NCI-H2196 treated with DMSO at 0.1 percent for 48 hours (cell line): ENCODE data around the gene NUAK1.

Source experiments
- DNase-seq: peaks from one replicate; lab custom pipeline; 2025; ENCODE audit not compliant: unreplicated experiment; lab: John Stamatoyannopoulos, UW

Gene NUAK1

DNA sequence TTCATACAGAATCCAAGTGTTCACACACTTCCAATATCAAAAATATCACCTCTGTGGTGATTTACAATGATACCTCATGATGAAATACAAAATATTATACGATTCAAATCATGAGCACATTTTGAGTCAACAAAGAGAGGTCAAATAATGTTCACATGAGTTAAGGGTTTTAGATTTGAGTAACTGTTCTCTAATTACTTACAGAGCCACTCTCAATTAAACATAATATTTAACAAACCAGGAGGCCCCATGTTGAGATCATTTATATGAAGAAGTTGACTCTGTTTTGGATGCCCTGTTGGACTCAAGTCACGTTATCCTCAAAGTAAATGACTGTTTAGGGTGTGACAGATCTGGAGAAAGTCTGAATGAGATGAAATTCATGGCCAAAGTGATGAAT, 53.5 kb downstream of the NUAK1 start:
- DNase-seq: no peak

DNA sequence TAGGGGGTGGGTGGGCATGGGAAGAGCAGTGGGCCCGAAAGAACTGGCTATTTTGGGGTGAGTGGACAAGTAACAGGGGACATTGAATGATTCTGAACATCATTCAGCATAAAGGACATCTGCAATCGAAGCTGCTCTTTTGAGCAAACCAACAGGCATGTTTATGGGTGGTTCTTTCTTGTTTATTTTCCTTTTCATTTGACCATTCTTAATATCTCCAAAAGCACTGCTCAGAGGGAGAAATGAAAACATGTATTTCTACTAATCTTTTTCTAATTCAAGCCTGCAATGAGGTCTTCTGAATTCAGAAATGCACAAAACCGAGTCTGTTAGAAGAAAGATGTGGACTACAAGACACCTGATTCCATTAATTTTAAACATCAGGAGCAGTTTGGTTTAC, 54.0 kb downstream of the NUAK1 start:
- DNase-seq: no peak

DNA sequence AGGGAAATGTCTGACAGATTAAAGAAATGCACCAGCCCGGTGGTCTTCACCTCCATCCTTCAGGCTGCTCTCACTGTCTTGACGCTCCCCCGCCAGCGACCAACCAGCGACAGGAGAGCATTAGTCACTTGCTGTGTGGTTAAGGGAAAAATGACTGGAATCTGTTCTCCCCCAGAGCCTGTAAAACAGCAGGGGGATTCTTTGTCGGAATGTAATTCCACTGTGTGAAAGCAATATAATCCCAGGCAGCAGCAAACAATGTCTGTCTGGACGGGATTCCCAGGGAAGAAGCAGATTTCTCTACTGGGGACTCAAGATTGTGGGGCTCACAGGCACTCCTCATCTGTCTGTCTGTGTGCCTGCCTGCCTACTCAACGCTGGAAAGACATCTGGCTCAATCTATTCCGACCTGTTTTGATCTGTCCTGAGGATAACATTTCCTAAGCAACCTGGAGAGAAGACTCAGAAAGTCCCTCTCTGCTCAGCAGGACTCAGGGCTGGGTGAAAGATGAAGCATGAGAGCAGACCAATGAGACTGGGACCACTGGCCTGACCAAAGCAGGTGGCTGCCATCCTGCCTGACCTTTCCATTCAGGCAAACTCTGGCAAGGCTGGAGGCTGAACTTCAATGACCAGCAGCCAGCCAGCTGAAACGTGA, 54.6 kb downstream of the NUAK1 start:
- DNase-seq: no peak

DNA sequence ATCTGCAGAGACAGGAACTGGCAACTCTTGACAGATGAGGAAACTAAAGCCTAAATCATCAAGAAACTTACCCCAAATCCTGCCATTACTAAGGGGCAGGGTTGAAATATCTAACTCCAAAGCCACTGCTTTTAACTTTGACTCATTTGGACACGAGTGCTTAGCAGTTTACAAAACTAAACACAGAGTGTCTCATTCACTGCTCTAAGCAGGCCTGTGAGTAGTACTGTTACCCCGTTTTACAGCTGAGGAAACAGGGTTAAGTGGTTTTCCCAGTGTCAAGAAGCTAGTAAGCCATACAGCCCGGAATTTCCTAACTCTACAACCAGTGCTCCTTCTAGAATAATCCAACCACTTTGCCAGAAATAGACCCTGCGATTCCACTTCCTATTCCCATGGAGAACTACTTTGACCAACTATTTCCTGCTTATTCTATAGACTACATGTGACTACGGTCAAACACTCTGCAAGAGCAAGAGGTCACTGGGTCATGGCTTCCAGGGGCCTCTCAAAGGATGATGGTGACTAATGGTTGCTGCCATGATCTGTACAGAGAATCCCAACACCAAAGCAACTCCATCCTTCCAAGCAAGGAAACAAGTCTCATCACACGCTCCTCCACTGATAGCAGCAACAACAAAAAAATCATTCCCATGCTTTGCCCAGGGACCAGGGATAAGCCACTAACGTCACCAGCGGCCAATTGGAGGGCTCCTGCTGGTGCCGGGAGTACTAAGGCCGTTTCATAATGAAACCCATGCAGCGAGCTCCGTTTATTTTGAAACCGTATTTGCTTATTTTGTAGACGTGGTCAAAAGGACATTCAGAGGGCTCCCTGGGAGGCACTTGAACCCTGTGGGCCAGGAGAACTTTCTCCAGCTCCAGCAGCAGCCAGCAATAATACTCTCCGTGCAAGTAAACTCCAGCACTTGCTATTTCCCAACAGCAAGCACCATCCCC, 56.3 kb downstream of the NUAK1 start:
- no peak for DNase-seq

DNA sequence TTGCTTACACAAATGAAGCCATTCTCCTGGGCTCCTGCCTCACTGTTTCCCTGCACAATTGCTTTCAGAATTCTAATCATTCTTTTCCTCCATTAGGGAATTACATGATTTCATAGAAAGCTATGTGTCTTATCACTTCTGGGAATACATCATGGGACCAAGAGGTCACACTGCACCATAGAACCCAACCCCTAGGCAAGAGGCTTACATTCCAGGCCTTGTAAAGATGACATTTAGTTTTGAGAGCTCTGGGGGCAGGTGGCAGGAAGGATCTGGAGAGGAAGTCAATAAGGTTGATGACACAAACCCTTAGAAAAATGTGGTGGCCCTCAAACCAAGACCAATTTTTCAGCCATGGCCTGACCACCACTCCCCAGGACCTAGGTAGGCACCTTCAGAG, 57.1 kb downstream of the NUAK1 start:
- DNase-seq: no peak

DNA sequence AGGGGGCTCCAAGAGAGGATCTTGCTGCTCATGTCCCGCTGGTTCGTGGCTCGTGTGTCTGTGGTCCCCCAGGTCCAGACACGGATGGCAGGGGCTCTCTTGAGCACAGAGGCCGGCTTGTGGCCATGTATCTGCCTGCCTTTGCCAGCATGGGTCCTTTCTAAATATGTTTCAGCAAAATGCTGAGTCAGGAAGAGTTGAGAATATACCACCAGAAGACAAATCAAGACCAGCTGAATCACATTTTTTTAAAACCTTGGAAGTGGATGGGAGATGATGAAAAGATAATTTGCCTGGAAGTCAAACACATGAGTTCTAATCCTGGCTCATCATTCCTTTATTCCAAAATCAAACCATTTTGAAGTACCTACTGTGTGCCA, 58.0 kb downstream of the NUAK1 start:
- DNase-seq: no peak

DNA sequence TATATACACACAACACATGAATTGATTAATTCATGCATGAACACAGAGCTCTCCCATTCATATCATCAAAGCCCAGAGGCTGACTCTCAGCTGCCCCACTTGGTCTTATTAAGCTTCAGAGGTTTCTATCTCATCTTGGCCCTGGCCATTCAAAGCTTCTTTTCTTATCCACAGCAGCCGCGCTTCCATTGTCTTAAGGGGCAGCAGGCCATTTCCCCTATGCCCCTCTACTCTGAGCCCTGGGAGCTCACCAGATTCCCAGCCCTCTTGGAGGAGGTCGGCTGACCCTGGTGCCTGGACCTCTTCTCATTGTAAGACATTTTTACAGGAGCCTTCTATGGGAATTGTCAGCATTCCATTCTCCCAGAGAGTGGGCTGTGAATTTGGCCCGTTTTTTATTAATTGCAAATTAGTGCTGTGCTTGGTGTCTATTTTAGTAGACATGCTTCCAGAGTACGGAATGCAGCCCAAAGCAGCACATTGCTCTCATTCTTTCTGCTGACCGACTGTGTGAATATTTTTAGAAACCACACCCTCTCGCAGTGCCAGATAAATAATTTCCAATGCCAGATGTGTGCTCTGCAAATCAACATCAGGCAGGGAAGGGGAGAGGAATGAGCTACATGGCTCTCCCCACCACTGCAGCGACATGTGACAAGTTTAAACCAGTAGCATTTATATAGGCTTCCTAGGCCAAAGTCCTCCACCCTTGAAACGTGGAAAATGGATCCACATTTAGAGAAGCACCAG, 58.5 kb downstream of the NUAK1 start:
- DNase-seq: no peak

DNA sequence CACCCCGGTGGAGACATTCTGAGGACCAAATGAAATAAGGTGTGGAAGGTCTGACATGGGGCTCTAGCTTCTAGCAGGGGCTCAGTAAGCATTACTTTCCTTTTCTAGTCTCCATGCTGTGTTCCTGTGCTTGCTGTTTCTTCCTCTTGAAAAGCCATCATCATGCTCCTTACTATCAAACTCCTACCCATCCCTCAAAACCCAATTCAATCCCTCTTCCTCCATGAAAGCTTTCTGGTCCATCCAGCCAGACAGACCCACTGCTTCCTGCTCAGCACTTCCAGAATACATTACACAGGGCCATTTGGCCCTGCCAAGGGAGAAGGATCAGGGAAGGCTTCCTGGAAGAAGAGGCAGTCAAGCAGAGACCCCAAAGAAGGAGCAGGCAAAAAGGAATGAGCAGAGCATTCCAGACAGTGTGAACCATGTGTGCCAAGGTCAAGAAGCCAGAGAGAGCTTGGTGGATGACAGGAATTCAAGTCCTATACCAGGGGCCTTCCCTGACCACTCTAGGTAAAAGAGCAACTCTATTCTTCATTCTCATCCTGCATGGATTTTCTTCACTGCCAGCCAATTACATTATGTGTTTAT, 59.5 kb downstream of the NUAK1 start:
- no peak for DNase-seq

DNA sequence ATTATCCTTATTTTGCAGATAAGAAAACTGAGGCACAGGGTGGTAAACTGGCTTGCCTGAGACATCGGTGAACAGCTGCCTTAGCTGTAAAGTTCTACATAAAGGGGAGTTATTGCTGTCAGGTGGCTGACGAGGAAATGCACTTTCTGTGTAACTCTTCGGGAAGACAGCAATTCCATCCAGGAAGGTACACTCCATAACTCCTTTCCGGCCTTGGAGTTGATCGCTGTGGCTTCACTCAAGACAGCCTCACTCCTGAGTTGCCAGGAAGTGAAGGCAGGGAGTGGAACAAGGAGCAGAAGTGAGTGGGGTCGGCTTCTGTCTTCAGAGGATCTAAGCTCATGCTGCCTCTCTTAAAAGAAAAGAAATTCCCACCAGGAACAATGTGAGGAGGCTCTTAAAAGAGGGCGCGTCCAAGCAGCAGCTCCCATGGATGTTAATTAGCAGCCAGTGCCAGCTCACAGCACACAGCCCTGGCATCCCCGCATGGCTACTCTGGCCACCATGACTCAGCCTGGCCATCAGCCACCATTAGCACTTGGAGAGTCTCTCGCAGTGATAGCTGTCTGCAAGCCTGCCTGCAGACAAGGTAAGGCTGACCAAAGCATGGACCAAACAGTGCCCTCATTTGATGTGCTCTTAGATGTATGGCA, 60.3 kb downstream of the NUAK1 start:
- DNase-seq: peak; percentile 41

DNA sequence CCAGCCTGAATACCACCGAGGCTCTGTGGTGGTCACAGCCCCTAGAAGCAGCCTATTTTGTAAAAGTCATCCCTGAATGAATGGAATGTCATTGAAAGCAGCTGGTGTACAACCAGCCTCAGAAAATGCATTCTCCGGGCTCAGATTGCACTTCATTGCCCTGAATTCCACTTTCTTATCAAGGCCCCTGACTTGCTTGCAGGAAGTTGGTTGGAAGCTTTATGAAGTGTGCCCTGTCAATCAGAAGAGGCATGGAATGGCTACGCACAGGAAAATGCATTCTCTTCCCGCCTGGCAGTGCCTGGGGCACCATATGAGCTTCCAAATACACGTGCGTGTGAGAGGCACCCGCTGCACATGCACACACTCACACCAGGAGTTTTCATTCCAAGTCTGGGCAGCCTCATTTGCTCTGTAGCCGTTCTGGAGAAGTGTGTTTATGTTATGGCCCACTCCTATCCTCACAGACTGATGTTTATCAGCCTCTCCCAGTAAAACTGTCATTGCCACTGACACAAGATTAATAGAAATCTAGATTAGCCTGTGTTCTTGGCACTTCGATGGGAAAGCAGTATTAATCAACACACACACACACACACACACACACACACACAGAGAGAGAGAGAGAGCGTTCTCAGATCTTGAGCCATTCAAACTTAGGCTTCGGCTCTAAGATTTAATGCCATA, 63.9 kb downstream of the NUAK1 start:
- no peak for DNase-seq

DNA sequence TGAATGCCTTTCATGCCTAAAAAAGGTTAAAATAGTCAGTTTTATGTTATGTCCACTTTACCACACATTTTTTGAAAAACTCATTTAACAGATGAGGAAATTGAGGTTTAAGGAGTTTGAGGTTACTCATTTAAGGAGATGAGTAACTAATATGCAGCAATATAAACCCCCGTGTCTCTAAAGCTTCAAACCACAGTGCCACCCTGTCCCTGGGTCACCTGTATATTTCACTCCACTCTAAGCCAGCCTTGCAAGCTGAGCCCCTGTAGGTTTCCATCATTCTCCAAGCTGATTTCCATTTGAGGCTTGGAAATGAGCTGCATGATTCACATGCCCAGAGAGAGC, 64.4 kb downstream of the NUAK1 start:
- DNase-seq: no peak

DNA sequence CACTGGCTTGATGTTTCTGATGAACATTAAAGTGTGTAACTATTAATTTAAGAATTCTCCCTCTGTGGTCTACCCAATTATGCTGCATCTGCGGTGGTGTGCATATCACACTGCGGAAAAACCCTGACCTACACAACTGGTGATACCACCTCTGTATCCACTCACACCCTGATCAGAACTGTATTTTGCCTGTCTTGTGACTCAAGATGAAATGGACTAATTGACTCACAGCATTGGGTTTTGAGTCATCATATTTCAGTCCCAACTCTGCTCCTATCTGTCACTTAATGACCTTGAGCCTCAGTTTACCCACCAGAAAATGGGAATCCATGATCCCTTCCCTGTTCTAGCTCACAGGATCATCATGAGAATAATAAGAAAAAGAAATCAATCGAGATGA, 65.6 kb downstream of the NUAK1 start:
- no peak for DNase-seq

DNA sequence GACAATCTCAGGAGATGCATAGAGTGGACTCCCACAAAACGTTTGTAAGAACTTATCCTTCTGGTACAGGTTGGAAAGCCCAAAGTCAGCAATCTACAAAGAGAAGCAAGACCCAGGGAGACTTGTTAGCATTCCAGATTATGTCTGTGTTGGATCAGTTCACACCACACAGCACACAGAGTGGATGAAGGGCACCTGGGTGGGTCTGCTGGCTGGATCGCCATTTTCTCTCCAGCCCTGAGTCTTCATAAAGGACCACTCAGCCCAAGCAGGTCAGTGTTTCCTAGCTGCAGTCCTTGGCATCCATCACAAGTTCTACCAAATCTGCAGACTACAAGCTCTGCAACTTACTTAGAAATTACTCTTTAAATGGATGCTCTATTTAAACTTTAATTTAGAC, 66.0 kb downstream of the NUAK1 start:
- DNase-seq: no peak

DNA sequence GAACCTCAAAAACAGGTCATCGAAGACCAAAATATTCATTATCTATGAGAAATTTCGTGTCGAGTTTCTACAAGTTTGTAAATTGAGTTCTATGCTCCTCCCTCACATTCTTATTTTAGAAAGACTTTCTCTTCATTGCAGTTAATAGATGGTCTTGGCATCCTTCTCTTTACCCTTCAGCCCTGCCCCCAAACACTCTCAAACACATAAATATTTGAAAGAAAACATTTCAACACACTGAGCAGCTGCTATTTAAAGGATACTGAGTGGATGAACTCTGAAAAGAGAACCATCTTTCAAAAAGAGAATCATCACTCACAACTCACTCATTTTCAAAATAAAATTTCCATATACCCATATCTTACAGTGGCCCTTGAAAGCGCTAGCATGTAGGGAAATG, 67.1 kb downstream of the NUAK1 start:
- no peak for DNase-seq

DNA sequence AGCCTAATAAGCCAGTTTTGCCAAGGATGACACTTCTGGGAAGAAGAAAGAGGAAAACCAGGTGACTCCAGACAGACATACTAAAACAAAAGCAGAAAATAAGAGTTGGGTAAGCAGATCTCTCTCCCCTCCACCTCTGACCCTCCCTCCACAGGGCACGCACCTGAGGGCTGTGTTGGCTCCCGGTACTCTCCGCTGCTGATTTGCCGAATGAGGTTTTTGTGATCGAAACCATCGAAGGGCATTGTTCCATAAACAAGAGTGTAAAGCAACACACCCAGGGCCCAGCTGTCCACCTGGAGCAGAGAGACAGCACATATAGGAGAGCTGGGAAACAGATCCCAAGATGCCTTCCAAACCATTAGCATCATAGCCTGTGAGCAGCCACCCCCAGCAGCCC, 68.1 kb downstream of the NUAK1 start:
- DNase-seq: no peak

DNA sequence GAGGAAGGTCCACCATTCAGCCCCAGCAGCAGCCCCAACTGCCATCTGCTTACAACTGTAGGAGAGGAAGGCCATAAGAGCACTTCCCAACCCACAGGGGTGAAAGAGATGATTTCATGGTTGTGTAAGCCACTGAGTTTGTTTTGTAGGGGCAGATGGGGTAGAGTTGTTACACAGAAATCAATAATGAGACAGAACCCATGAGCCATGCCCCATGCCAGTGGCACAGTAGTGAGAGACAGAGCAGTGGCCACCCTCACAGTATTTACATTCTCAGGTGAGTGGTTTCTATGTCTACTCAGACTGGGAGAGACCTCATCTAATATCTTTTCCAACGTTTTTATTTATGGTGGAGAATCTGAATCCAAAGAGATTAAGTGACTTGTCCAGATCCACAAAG, 68.6 kb downstream of the NUAK1 start:
- DNase-seq: no peak

DNA sequence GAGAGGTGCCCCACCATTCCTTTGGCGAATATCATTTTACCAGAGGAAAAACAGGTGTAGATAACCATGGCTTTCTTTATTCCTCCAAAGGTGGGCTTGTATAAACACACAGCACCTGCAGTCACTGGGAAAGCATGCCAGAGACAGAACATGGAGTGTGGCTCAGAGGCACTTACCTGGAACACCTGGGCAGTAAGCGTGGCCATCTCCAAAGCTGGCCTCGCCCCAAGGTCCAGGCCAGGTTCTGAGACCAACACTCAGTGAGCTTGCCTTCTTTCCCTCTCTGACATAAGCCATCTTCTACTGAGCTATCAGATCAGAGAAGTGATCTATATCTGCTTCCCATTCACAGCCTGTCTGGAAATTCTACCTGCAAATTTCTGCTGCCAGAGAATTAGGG, 70.5 kb downstream of the NUAK1 start:
- DNase-seq: no peak

DNA sequence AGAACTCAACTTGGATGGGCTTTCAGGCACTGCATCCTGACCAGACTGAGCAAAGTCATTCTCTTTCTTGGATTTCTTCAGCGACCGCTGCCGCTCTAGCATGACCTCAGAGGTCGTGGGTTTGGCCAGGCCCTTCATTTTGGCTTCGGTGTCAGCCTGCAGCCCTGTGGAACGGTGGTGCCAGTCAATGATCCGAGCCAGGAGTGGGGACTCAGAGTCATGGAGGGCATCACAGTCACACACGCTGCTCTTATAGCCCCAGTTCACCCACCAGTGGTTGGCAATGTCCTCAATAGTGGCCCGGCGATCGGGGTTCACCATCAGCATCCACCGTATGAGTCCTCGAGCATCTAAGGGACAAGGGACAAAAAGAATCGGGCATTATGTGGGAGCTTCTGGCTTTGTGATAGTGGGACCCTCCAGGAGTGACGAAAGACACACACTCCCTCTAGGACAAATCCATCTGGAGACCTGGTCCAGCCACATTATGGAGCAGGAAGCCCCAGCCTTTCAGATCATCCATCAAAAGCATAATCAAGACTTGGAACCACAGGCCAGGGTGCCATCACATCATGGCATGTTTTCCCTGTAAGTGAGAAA, 71.0 kb downstream of the NUAK1 start:
- DNase-seq: no peak

DNA sequence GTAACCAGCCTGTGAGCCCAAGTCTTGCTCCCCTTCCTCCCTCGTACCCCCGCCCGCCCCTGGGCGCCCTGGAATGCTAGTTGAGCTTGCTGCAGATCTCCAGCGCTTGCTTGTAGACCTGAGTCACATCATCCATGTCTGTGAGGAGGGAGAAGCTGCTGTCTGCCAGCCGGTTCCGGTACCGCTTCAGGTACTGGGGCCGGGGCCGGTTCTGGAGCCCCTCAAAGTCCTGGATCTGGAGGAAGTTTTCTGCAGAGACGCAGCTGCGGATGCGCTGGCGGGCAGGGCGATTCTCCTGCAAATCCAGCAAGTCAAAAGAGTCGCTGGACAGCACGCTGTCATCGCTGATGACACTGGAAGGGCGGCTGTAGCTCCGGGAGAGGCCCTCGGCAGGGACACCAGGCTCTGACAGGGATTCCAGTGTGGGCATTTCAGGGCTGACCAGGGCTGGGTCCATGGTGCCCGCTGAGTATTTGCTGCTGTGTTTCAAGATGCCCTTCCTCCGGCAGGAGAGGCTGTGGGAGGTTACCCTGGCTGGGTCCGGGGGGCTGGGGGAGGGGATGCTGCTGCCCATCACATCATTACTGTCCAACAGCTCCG, 71.9 kb downstream of the NUAK1 start:
- no peak for DNase-seq
